Osteocyte (in vitro differentiated cells): ENCODE measurements around the gene SMIM35. TPM values are rescaled to one million over a fixed set of nuclear protein-coding genes. Genes with fewer than 3 reads are reported as not detected.

Experiments used
- DNase-seq: peaks from one replicate; pipeline ENCODE4 v3.0.0; 2021; ENCODE audit warnings: mixed read lengths; ENCODE audit not compliant: unreplicated experiment; ENCODE audit errors: extremely low spot score
- H3K27ac Mint-ChIP-seq: one replicate; pipeline ENCODE4 v1.8.0; 2021; ENCODE audit warnings: mild to moderate bottlenecking, mixed read lengths; ENCODE audit not compliant: unreplicated experiment
- H3K27me3 Mint-ChIP-seq: one replicate; pipeline ENCODE4 v1.8.0; 2021; ENCODE audit warnings: mixed read lengths; ENCODE audit not compliant: unreplicated experiment
- H3K36me3 Mint-ChIP-seq: one replicate; pipeline ENCODE4 v1.8.0; 2021; ENCODE audit warnings: mixed read lengths; ENCODE audit not compliant: unreplicated experiment
- H3K4me1 Mint-ChIP-seq: one replicate; pipeline ENCODE4 v1.8.0; 2021; ENCODE audit warnings: mixed read lengths; ENCODE audit not compliant: unreplicated experiment
- H3K4me3 Mint-ChIP-seq: one replicate; pipeline ENCODE4 v1.8.0; 2021; ENCODE audit warnings: mild to moderate bottlenecking, moderate library complexity, mixed read lengths; ENCODE audit not compliant: unreplicated experiment
- H3K9me3 Mint-ChIP-seq: one replicate; pipeline ENCODE4 v1.8.0; 2021; ENCODE audit warnings: mixed read lengths; ENCODE audit not compliant: unreplicated experiment
- CTCF ChIP-seq: fragments of 200-600 bp; sonication (generic); IDR thresholded peaks from 2 replicates; pipeline ENCODE4 v1.5.0; 2021; ENCODE audit warnings: antibody characterized with exemption, mild to moderate bottlenecking, moderate library complexity
- total RNA-seq: library from RNA; stranded (reverse); gene quantifications from 2 replicates; pipeline ENCODE4 v1.2.1, GENCODE V29; 2021

SMIM35 gene
- total RNA-seq, 1 donor from 2014 or later = not detected

DNA sequence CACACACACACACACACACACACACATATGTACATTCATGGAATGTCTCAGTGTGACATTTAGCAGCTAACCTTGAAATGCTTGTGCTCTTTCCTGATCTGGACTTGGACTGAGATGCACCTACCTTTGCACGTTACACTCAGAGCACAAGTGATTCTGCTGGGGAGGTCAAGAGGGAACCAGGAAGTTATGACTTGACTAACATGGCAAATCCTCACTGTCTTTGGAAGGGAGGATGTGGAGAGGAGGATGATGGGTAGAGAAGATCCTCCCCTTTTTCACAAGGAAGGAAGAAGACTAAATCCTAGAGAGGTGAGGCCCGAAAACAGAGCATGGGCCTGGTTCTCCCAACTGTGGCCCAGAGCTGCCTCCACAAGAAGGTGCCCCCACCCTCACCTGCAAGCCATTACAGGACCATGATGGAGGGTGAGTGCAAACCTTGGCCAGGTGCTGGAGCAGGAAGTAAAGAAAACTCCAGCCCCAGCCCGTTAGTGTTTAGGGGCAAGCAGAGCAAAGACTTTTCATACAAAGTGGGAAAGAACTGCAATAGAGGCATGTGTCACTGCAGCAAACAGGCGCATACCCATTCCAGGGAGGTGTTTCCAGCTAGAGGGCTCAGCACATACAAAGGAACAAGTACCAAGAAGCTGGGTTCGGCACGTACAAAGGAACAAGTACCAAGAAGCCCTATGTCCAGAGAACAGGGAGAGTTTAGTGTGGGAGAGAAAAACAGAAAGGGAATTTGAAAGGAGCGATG lies 39.5 kb upstream of the SMIM35 start:
- H3K27ac Mint-ChIP-seq = no peak overlapping the region
- TF ChIP-seq CTCF = no peak
- peaks cover 22% of the 10 kb centered on the region for H3K27me3 Mint-ChIP-seq
- no peak overlapping the region for H3K4me3 Mint-ChIP-seq
- H3K36me3 Mint-ChIP-seq = no peaks in the 10 kb centered on the region
- no peaks in the 10 kb centered on the region for H3K4me1 Mint-ChIP-seq
- no peaks in the 10 kb centered on the region for H3K9me3 Mint-ChIP-seq
- DNase-seq = no peak

- no peak for TF ChIP-seq CTCF
- Mint-ChIP-seq H3K27me3 (peaks cover 18% of the 10 kb centered on the region), H3K36me3 (no peaks in the 10 kb centered on the region), H3K27ac (no peak overlapping the region), H3K4me3 (no peak overlapping the region), H3K9me3 (no peaks in the 10 kb centered on the region), H3K4me1 (no peaks in the 10 kb centered on the region)
- DNase-seq = no peak
Observed at GRCh38 chr11:118124929-118125535, 38.3 kb upstream of the SMIM35 start.

DNA sequence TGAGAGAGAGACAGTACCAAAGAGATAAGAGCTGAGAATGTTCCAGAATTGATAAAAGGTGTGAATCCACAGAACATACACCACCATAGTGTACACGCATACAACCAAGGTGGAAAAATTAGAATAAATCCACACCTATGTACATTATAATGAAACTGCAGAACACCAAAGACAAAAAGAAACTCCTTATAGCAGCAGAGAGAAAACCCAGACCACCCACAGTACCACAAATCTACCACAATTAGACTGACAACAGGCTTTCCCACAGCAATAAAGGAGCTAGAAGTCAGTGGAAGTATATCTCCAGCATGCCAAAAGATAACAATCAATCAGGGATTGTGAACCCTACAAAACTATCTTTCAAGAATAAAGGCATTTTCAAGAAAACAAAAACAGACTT lies 34.0 kb upstream of the SMIM35 start:
- H3K36me3 Mint-ChIP-seq = no peaks in the 10 kb centered on the region
- no peak overlapping the region for H3K4me3 Mint-ChIP-seq
- H3K27me3 Mint-ChIP-seq = peaks cover 13% of the 10 kb centered on the region
- H3K9me3 Mint-ChIP-seq = no peaks in the 10 kb centered on the region
- no peaks in the 10 kb centered on the region for H3K4me1 Mint-ChIP-seq
- DNase-seq = no peak
- H3K27ac Mint-ChIP-seq = no peak overlapping the region
- no peak for TF ChIP-seq CTCF

DNA sequence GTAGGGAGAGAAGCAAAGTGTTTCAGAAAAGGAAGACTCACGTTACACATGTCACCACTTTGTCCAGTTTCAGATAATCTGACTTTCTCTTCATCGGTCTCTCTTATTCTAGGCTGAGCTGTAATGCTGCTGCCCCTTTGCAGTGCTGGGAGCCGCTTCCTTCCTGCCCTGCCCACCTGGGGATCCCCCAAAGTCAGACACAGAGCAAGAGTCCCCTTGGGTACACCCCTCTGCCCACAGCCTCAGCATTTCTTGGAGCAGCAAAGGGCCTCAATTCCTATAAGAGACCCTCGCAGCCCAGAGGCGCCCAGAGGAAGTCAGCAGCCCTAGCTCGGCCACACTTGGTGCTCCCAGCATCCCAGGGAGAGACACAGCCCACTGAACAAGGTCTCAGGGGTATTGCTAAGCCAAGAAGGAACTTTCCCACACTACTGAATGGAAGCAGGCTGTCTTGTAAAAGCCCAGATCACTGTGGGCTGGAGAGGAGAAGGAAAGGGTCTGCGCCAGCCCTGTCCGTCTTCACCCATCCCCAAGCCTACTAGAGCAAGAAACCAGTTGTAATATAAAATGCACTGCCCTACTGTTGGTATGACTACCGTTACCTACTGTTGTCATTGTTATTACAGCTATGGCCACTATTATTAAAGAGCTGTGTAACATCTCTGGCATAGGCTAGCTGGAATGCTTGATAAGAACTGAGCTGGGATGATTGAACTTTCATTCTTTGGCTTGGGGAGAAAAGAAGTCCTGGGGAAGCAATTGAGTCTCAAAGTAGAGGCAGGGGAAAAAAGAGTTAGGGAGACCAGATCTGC lies 31.2 kb upstream of the SMIM35 start:
- TF ChIP-seq CTCF = no peak
- H3K4me1 Mint-ChIP-seq = no peaks in the 10 kb centered on the region
- no peak for DNase-seq
- H3K9me3 Mint-ChIP-seq = no peaks in the 10 kb centered on the region
- no peaks in the 10 kb centered on the region for H3K36me3 Mint-ChIP-seq
- no peak overlapping the region for H3K4me3 Mint-ChIP-seq
- H3K27ac Mint-ChIP-seq = no peak overlapping the region
- peaks cover 12% of the 10 kb centered on the region for H3K27me3 Mint-ChIP-seq

DNA sequence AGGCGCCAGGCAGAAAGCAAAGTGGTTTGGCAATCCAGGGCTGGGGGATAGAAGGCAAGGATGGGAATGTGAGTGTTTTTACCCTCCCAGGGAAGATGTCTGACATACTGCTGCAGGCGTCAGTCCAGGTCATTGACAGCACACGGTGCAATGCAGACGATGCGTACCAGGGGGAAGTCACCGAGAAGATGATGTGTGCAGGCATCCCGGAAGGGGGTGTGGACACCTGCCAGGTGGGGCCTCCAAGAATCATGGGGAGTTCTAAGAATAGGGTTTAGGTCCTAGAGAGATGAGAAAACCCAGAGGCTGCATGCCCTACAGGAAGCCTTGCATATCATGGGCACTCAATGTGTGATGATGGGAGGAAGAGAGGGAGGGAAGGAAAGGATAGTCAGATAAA lies 28.3 kb upstream of the SMIM35 start:
- Mint-ChIP-seq H3K4me1 (no peaks in the 10 kb centered on the region), H3K4me3 (no peak overlapping the region), H3K9me3 (no peaks in the 10 kb centered on the region), H3K36me3 (no peaks in the 10 kb centered on the region), H3K27me3 (peaks cover 8% of the 10 kb centered on the region), H3K27ac (no peak overlapping the region)
- no peak for TF ChIP-seq CTCF
- DNase-seq = no peak
